ENCODE data around the gene MUCL1. TPM values are rescaled to one million over a fixed set of nuclear protein-coding genes. Genes with fewer than 3 reads are reported as not detected.

MUCL1 gene
- under 1 TPM in 1 of 3 donors, not detected in 2; 0.69 TPM for polyA plus RNA-seq

GRCh38 chr12:54853933-54854538, at the start of gene MUCL1:
MUCL1 (plus strand) TSS chr12:54854516; CDS start chr12:54854583, 67 bp downstream.
- peak; percentile 68 to 70 (median 70) for DNase-seq
- H3K4me3 Mint-ChIP-seq: no peak within 1 kb of the TSS
- H3K36me3 Mint-ChIP-seq: no peaks in the 10 kb centered on the region
- H3K27ac Mint-ChIP-seq: peak within 1 kb of the TSS in 1 of 6 donors; percentile 61
- H3K27me3 Mint-ChIP-seq (ENCODE audit: low read depth in 3 of 3): no peaks in the 10 kb centered on the region
- H3K9me3 Mint-ChIP-seq: no peaks in the 10 kb centered on the region
- peaks cover 3 to 12% of the 10 kb centered on the region in 2 donors for H3K4me1 Mint-ChIP-seq

- no peak overlapping the region for H3K4me3 Mint-ChIP-seq
- DNase-seq: no peak
- no peaks in the 10 kb centered on the region for H3K4me1 Mint-ChIP-seq
- peaks cover 0 to 8% (median 0%) of the 10 kb centered on the region in 3 donors for H3K36me3 Mint-ChIP-seq
- peaks cover 0 to 14% (median 3%) of the 10 kb centered on the region in 3 donors for H3K27me3 Mint-ChIP-seq (ENCODE audit: low read depth in 3 of 3)
- H3K27ac Mint-ChIP-seq: no peak overlapping the region
- peaks cover 2 to 7% (median 4%) of the 10 kb centered on the region in 6 donors for H3K9me3 Mint-ChIP-seq
These were observed 32.6 kb upstream of the MUCL1 start for GRCh38 chr12:54821676-54822075.

- no peak for DNase-seq
- H3K27ac Mint-ChIP-seq: no peak overlapping the region
- H3K4me3 Mint-ChIP-seq: no peak overlapping the region
- H3K27me3 Mint-ChIP-seq (ENCODE audit: low read depth in 3 of 3): peaks cover 2 to 12% (median 2%) of the 10 kb centered on the region in 3 donors
- peaks cover 0 to 8% (median 0%) of the 10 kb centered on the region in 3 donors for H3K36me3 Mint-ChIP-seq
- peaks cover 2 to 7% (median 4%) of the 10 kb centered on the region in 6 donors for H3K9me3 Mint-ChIP-seq
- no peaks in the 10 kb centered on the region for H3K4me1 Mint-ChIP-seq
These were observed 29.9 kb upstream of the MUCL1 start for GRCh38 chr12:54824402-54824801.

- no peak overlapping the region for H3K4me3 Mint-ChIP-seq
- DNase-seq: no peak
- no peak overlapping the region for H3K27ac Mint-ChIP-seq
- H3K36me3 Mint-ChIP-seq: peaks cover 0 to under 1% (median 0%) of the 10 kb centered on the region in 3 donors
- no peaks in the 10 kb centered on the region for H3K4me1 Mint-ChIP-seq
- H3K27me3 Mint-ChIP-seq (ENCODE audit: low read depth in 3 of 3): peaks cover 0 to 7% (median 2%) of the 10 kb centered on the region in 3 donors
- H3K9me3 Mint-ChIP-seq: no peaks in the 10 kb centered on the region
These were observed 24.8 kb upstream of the MUCL1 start for GRCh38 chr12:54829511-54829910.

- H3K27me3 Mint-ChIP-seq (ENCODE audit: low read depth in 3 of 3): peaks cover 1 to 7% (median 3%) of the 10 kb centered on the region in 3 donors
- H3K27ac Mint-ChIP-seq: no peak overlapping the region
- H3K9me3 Mint-ChIP-seq: no peaks in the 10 kb centered on the region
- H3K36me3 Mint-ChIP-seq: no peaks in the 10 kb centered on the region
- DNase-seq: no peak
- H3K4me3 Mint-ChIP-seq: no peak overlapping the region
- no peaks in the 10 kb centered on the region for H3K4me1 Mint-ChIP-seq
These were observed 24.1 kb upstream of the MUCL1 start for GRCh38 chr12:54830199-54830598.

- H3K27me3 Mint-ChIP-seq (ENCODE audit: low read depth in 3 of 3): peaks cover 1 to 7% (median 3%) of the 10 kb centered on the region in 3 donors
- no peak overlapping the region for H3K4me3 Mint-ChIP-seq
- no peak for DNase-seq
- H3K27ac Mint-ChIP-seq: no peak overlapping the region
- no peaks in the 10 kb centered on the region for H3K9me3 Mint-ChIP-seq
- no peaks in the 10 kb centered on the region for H3K4me1 Mint-ChIP-seq
- H3K36me3 Mint-ChIP-seq: no peaks in the 10 kb centered on the region
These were observed 22.7 kb upstream of the MUCL1 start for GRCh38 chr12:54831631-54832030.

GRCh38 chr12:54840244-54840865, 14.0 kb upstream of the MUCL1 start:
- H3K9me3 Mint-ChIP-seq: peaks cover 5 to 16% (median 13%) of the 10 kb centered on the region in 6 donors
- no peak for DNase-seq
- peaks cover 0 to 7% (median 5%) of the 10 kb centered on the region in 3 donors for H3K36me3 Mint-ChIP-seq
- H3K4me1 Mint-ChIP-seq: no peaks in the 10 kb centered on the region
- no peak overlapping the region for H3K4me3 Mint-ChIP-seq
- peaks cover 0 to 11% (median 6%) of the 10 kb centered on the region in 3 donors for H3K27me3 Mint-ChIP-seq (ENCODE audit: low read depth in 3 of 3)
- no peak overlapping the region for H3K27ac Mint-ChIP-seq

GRCh38 chr12:54857406-54857805, 3.1 kb downstream of the MUCL1 start:
- Mint-ChIP-seq H3K9me3 (no peaks in the 10 kb centered on the region), H3K27ac (no peak overlapping the region), H3K4me3 (no peak overlapping the region), H3K27me3 (ENCODE audit: low read depth in 3 of 3) (peaks cover 0 to 3% (median 0%) of the 10 kb centered on the region in 3 donors), H3K36me3 (no peaks in the 10 kb centered on the region), H3K4me1 (peaks cover 3 to 12% of the 10 kb centered on the region in 2 donors)
- no peak for DNase-seq

- Mint-ChIP-seq H3K36me3 (no peaks in the 10 kb centered on the region), H3K4me1 (peaks cover 3 to 11% of the 10 kb centered on the region in 2 donors), H3K9me3 (no peaks in the 10 kb centered on the region), H3K27me3 (ENCODE audit: low read depth in 3 of 3) (peaks cover 0 to 4% (median 3%) of the 10 kb centered on the region in 3 donors), H3K27ac (no peak overlapping the region), H3K4me3 (no peak overlapping the region)
- DNase-seq: no peak
These were observed 4.2 kb downstream of the MUCL1 start for GRCh38 chr12:54858562-54858961.

- H3K36me3 Mint-ChIP-seq: no peaks in the 10 kb centered on the region
- H3K4me1 Mint-ChIP-seq: peaks cover 0 to 2% of the 10 kb centered on the region in 2 donors
- H3K9me3 Mint-ChIP-seq: no peaks in the 10 kb centered on the region
- no peak for DNase-seq
- no peak overlapping the region for H3K4me3 Mint-ChIP-seq
- peaks cover 2 to 4% (median 3%) of the 10 kb centered on the region in 3 donors for H3K27me3 Mint-ChIP-seq (ENCODE audit: low read depth in 3 of 3)
- H3K27ac Mint-ChIP-seq: no peak overlapping the region
These were observed 5.2 kb downstream of the MUCL1 start for GRCh38 chr12:54859502-54859901.

GRCh38 chr12:54861927-54862326, 7.6 kb downstream of the MUCL1 start:
- Mint-ChIP-seq H3K4me3 (no peak overlapping the region), H3K4me1 (no peaks in the 10 kb centered on the region), H3K27ac (no peak overlapping the region), H3K36me3 (peaks cover 0 to 3% (median 0%) of the 10 kb centered on the region in 3 donors), H3K27me3 (ENCODE audit: low read depth in 3 of 3) (peaks cover 2 to 11% (median 3%) of the 10 kb centered on the region in 3 donors), H3K9me3 (no peaks in the 10 kb centered on the region)
- DNase-seq: no peak

GRCh38 chr12:54863948-54864618, 9.8 kb downstream of the MUCL1 start:
- H3K27me3 Mint-ChIP-seq (ENCODE audit: low read depth in 3 of 3): peaks cover 2 to 11% (median 3%) of the 10 kb centered on the region in 3 donors
- DNase-seq: no peak
- no peak overlapping the region for H3K27ac Mint-ChIP-seq
- no peak overlapping the region for H3K4me3 Mint-ChIP-seq
- H3K4me1 Mint-ChIP-seq: no peaks in the 10 kb centered on the region
- peaks cover 0 to 3% (median 0%) of the 10 kb centered on the region in 3 donors for H3K36me3 Mint-ChIP-seq
- no peaks in the 10 kb centered on the region for H3K9me3 Mint-ChIP-seq

- H3K9me3 Mint-ChIP-seq: no peaks in the 10 kb centered on the region
- DNase-seq: no peak
- H3K4me1 Mint-ChIP-seq: no peaks in the 10 kb centered on the region
- H3K27me3 Mint-ChIP-seq (ENCODE audit: low read depth in 3 of 3): peaks cover 2 to 11% (median 2%) of the 10 kb centered on the region in 3 donors
- H3K27ac Mint-ChIP-seq: no peak overlapping the region
- H3K4me3 Mint-ChIP-seq: no peak overlapping the region
- H3K36me3 Mint-ChIP-seq: peaks cover 0 to 3% (median 0%) of the 10 kb centered on the region in 3 donors
These were observed 11.5 kb downstream of the MUCL1 start for GRCh38 chr12:54865683-54866324.

Measured in immature natural killer cell (primary cell).